HCT116 (cell line): ENCODE measurements around the gene CLTRN. TPM values are rescaled to one million over a fixed set of nuclear protein-coding genes. Genes with fewer than 3 reads are reported as not detected.

Experiments used
- ATAC-seq: fragments of 200-7000 bp; cut with Tn5 transposase; 2 replicates; pipeline ENCODE4 v1.9.1; 2020; ENCODE audit warnings: mild to moderate bottlenecking, moderate library complexity
- BruUV-seq: library from RNA; stranded (reverse); fragments of 400-500 nt; replicated peaks from 2 replicates; lab custom pipeline; 2021; lab: Mats Ljungman, UMichigan
- CTCF ChIA-PET: fragments of 300-600 bp; sonication (Branson Sonifier 250); formaldehyde crosslinking; loops from one replicate; lab custom pipeline; 2021; ENCODE audit warnings: antibody characterized with exemption; lab: Charles Lee
- POLR2A ChIA-PET: fragments of 300-600, 350-600 bp; sonication (Branson Sonifier 250); formaldehyde crosslinking; loops from one replicate; lab custom pipeline; 2021; ENCODE audit warnings: antibody characterized with exemption; lab: Charles Lee
- RAD21 ChIA-PET, 2 experiments: fragments of 300-600 bp; sonication (Branson Sonifier 250); formaldehyde crosslinking; loops; one replicate each; lab custom pipeline; 2023; ENCODE audit warnings: low total read pairs in 2 of 2; ENCODE audit not compliant: uncharacterized antibody in 2 of 2, unreplicated experiment in 2 of 2, low non-redundant PET in 1 of 2; lab: Charles Lee
- DNase-seq: peaks from one replicate; pipeline ENCODE4 v3.0.0-alpha.2; 2010; ENCODE audit warnings: low read depth, low spot score
- H2AFZ ChIP-seq: fragments of 200-600 bp; shearing (Covaris generic), sonication (generic); 2 replicates; pipeline ENCODE4 v1.6.1; 2017; ENCODE audit warnings: low read depth, mixed run types, mixed read lengths, antibody characterized with exemption, low read length; ENCODE audit not compliant: poor library complexity, severe bottlenecking
- H3K27ac ChIP-seq: 2 replicates; pipeline ENCODE4 v1.5.1; 2012; ENCODE audit warnings: low read depth, low read length
- H3K27me3 ChIP-seq: fragments of 200-600 bp; sonication (generic); 2 replicates; pipeline ENCODE4 v1.6.1; 2016; ENCODE audit warnings: mixed run types, low read length, mixed read lengths; ENCODE audit not compliant: insufficient read depth
- H3K36me3 ChIP-seq, 2 experiments: fragments of 200-500 bp in 1 of 2; fragments of 200-600 bp in 1 of 2; sonication (Bioruptor generic) in 1 of 2; sonication (generic) in 1 of 2; 2 replicates each; pipeline versions ENCODE4 v1.5.1 to v1.6.1; 2014 to 2016; ENCODE audit warnings: low read length in 2 of 2, inconsistent platforms in 1 of 2, mixed read lengths in 1 of 2, mixed run types in 1 of 2; ENCODE audit not compliant: insufficient read depth in 2 of 2, control insufficient read depth in 1 of 2
- H3K4me1 ChIP-seq, 2 experiments: fragments of 200-600 bp in 1 of 2; sonication (generic) in 1 of 2; 2 replicates each; pipeline versions ENCODE4 v1.5.1 to v1.6.1; 2012 to 2017; ENCODE audit warnings: low read length in 2 of 2, inconsistent platforms in 1 of 2, mild to moderate bottlenecking in 1 of 2, mixed read lengths in 1 of 2, mixed run types in 1 of 2, moderate library complexity in 1 of 2; ENCODE audit not compliant: insufficient read depth in 2 of 2, control insufficient read depth in 1 of 2
- H3K4me2 ChIP-seq: fragments of 200-600 bp; sonication (generic); 2 replicates; pipeline ENCODE4 v1.6.1; 2017; ENCODE audit warnings: mixed run types, low read length, mixed read lengths
- H3K4me3 ChIP-seq, 2 experiments: fragments of 200-600 bp in 1 of 2; sonication (generic) in 1 of 2; replicated peaks in 1 of 2; 2 replicates each; pipeline ENCODE4 v1.5.1; 2011 to 2016; ENCODE audit warnings: low read length in 2 of 2, control low read depth in 1 of 2, low read depth in 1 of 2, mild to moderate bottlenecking in 1 of 2, mixed read lengths in 1 of 2, mixed run types in 1 of 2
- H3K79me2 ChIP-seq: fragments of 200-600 bp; sonication (generic); 2 replicates; pipeline ENCODE4 v1.6.1; 2017; ENCODE audit warnings: mild to moderate bottlenecking, mixed run types, low read length, moderate library complexity, mixed read lengths; ENCODE audit not compliant: insufficient read depth
- H3K9ac ChIP-seq: fragments of 200-600 bp; sonication (generic); 2 replicates; pipeline ENCODE4 v1.6.1; 2016; ENCODE audit warnings: low read length, mixed read lengths
- H3K9me2 ChIP-seq: fragments of 200-600 bp; sonication (generic), shearing (Covaris generic); 2 replicates; pipeline ENCODE4 v1.6.1; 2017; ENCODE audit warnings: mixed run types, mild to moderate bottlenecking, moderate library complexity; ENCODE audit not compliant: insufficient read depth
- H3K9me3 ChIP-seq, 2 experiments: fragments of 200-500 bp in 1 of 2; fragments of 200-600 bp in 1 of 2; sonication (Bioruptor generic) in 1 of 2; sonication (generic) in 1 of 2; 2 replicates each; pipeline ENCODE4 v1.6.1; 2014 to 2017; ENCODE audit warnings: low read length in 2 of 2, mixed read lengths in 2 of 2, inconsistent platforms in 1 of 2, low read depth in 1 of 2, mild to moderate bottlenecking in 1 of 2, mixed run types in 1 of 2, moderate library complexity in 1 of 2; ENCODE audit not compliant: control insufficient read depth in 1 of 2, insufficient read depth in 1 of 2
- H4K20me1 ChIP-seq: fragments of 200-600 bp; sonication (generic), shearing (Covaris generic); 2 replicates; pipeline ENCODE4 v1.6.1; 2017; ENCODE audit warnings: mixed run types, mild to moderate bottlenecking, moderate library complexity; ENCODE audit not compliant: insufficient read depth
- EGR1 ChIP-seq: IDR thresholded peaks from 2 replicates; pipeline ENCODE4 v1.6.1; 2012; ENCODE audit warnings: low read depth
- ELF1 ChIP-seq: IDR thresholded peaks from 2 replicates; pipeline ENCODE4 v1.6.1; 2012; ENCODE audit warnings: low read depth, borderline replicate concordance
- EZH2phosphoT487 ChIP-seq: fragments of 200-600 bp; IDR thresholded peaks from 2 replicates; pipeline ENCODE4 v1.6.1; 2018; ENCODE audit warnings: antibody characterized with exemption, borderline replicate concordance
- FOSL1 ChIP-seq: IDR thresholded peaks from 2 replicates; pipeline ENCODE4 v1.6.1; 2012; ENCODE audit warnings: low read depth
- JUND ChIP-seq: IDR thresholded peaks from 2 replicates; pipeline ENCODE4 v1.6.1; 2012
- POLR2AphosphoS5 ChIP-seq: IDR thresholded peaks from 2 replicates; pipeline ENCODE4 v1.6.1; 2011; ENCODE audit warnings: mild to moderate bottlenecking, low read depth, low read length, moderate library complexity
- SIN3A ChIP-seq: IDR thresholded peaks from 2 replicates; pipeline ENCODE4 v1.6.1; 2012; ENCODE audit warnings: low read depth
- SRF ChIP-seq: IDR thresholded peaks from 2 replicates; pipeline ENCODE4 v1.6.1; 2012; ENCODE audit warnings: low read depth
- TCF7L2 ChIP-seq: IDR thresholded peaks from 2 replicates; pipeline ENCODE4 v1.7.0; 2011; ENCODE audit warnings: borderline replicate concordance, inconsistent platforms; ENCODE audit not compliant: insufficient read depth, insufficient read length; ENCODE audit errors: extremely low read depth
- ZFX ChIP-seq: fragments of 450-650 bp; IDR thresholded peaks from 2 replicates; pipeline ENCODE4 v1.6.1; 2017
- ZNF274 ChIP-seq: fragments of 200-500 bp; sonication (Bioruptor generic); IDR thresholded peaks from 2 replicates; pipeline ENCODE4 v1.6.1; 2014; ENCODE audit warnings: mild to moderate bottlenecking, low read depth, low read length, inconsistent platforms
- intact Hi-C: fragments of 100-400 bp; cut with micrococcal nuclease; formaldehyde crosslinking; loops from 2 replicates; pipeline ENCODE4 v1.10.0; 2022
- total RNA-seq: library from RNA; stranded (reverse); gene quantifications from one replicate; pipeline ENCODE4 v1.2.1, GENCODE V29; 2021; ENCODE audit not compliant: unreplicated experiment
- TF ChIP-seq, protein P1 (sequence below): IDR thresholded peaks from 2 replicates; pipeline ENCODE4 v1.6.1; 2011; ENCODE audit warnings: mild to moderate bottlenecking, low read length, moderate library complexity; ENCODE audit not compliant: insufficient replicate concordance; ENCODE audit errors: extremely low read depth
- TF ChIP-seq, protein P2 (sequence below): IDR thresholded peaks from 2 replicates; pipeline ENCODE4 v1.6.1; 2012
- TF ChIP-seq, protein P3 (sequence below): IDR thresholded peaks from 2 replicates; pipeline ENCODE4 v1.6.1; 2012

Gene CLTRN
- total RNA-seq, 1 experiment from 2014 or later: 0.25 TPM

DNA sequence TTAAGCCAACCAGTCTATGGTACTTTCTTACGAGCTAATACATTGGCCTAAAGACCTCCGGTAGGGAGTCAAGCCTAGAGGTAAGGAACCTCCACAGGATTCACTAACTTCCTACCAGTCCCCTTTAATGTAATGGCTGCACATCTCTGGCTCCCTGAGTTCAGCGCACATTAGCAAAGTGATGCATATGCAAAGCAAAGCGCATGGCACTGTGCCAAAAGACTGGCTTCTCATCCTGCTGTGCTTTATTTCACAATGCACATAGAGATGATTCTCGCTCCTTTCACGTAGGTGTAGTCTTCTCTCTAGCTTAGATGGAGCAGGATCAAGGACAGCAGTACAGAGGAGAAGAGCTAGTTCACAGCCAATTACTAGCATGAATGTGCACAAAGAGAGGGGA lies 14.6 kb upstream of the CLTRN start:
- Histone ChIP-seq H3K4me1 (peaks cover 2 to 12% of the 10 kb centered on the region in 2 experiments; a peak in 3 of 4 replicates), H3K27ac (no peak overlapping the region), H3K4me3 (no peak overlapping the region), H3K9ac (no peak overlapping the region), H3K9me3 (no peaks in the 10 kb centered on the region), H3K36me3 (no peaks in the 10 kb centered on the region), H2AFZ (no peak overlapping the region), H3K9me2 (no peaks in the 10 kb centered on the region), H3K27me3 (no peaks in the 10 kb centered on the region), H3K4me2 (no peak overlapping the region), H4K20me1 (no peaks in the 10 kb centered on the region), H3K79me2 (peaks cover 56% of the 10 kb centered on the region)
- ATAC-seq (no peak), DNase-seq (no peak)
- POLR2A ChIA-PET: no interaction called here
- no TSS peak for BruUV-seq
- TF ChIP-seq, protein P1, sequence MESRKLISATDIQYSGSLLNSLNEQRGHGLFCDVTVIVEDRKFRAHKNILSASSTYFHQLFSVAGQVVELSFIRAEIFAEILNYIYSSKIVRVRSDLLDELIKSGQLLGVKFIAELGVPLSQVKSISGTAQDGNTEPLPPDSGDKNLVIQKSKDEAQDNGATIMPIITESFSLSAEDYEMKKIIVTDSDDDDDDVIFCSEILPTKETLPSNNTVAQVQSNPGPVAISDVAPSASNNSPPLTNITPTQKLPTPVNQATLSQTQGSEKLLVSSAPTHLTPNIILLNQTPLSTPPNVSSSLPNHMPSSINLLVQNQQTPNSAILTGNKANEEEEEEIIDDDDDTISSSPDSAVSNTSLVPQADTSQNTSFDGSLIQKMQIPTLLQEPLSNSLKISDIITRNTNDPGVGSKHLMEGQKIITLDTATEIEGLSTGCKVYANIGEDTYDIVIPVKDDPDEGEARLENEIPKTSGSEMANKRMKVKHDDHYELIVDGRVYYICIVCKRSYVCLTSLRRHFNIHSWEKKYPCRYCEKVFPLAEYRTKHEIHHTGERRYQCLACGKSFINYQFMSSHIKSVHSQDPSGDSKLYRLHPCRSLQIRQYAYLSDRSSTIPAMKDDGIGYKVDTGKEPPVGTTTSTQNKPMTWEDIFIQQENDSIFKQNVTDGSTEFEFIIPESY: no peak
- TF ChIP-seq ELF1: no peak
- TF ChIP-seq, protein P2, sequence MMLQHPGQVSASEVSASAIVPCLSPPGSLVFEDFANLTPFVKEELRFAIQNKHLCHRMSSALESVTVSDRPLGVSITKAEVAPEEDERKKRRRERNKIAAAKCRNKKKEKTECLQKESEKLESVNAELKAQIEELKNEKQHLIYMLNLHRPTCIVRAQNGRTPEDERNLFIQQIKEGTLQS: no peak
- no peak for TF ChIP-seq EZH2phosphoT487
- no peak for TF ChIP-seq TCF7L2
- TF ChIP-seq JUND: no peak
- no peak for TF ChIP-seq EGR1
- TF ChIP-seq ZNF274: no peak
- no peak for TF ChIP-seq POLR2AphosphoS5
- TF ChIP-seq ZFX: no peak
- no peak for TF ChIP-seq SRF
- TF ChIP-seq FOSL1: no peak
- no peak for TF ChIP-seq SIN3A
- TF ChIP-seq, protein P3, sequence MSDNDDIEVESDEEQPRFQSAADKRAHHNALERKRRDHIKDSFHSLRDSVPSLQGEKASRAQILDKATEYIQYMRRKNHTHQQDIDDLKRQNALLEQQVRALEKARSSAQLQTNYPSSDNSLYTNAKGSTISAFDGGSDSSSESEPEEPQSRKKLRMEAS: no peak
- intact Hi-C loops: no loop called here
- CTCF ChIA-PET: no interaction called here
- RAD21 ChIA-PET: no interaction called here
